Upper lobe of left lung (tissue), 4 donors: Measurements from ENCODE around the gene ATP2B1.

Experiments used
- POLR2AphosphoS5 ChIP-seq, 2 donors: sonication (generic); formaldehyde crosslinking; IDR thresholded peaks; one replicate each; pipeline ENCODE4 v1.5.1; 2017; ENCODE audit warnings: antibody characterized with exemption in 2 of 2
- TF ChIP-seq, protein P1 (sequence below), 6 experiments: fragments of 450-650 bp in 4 of 6; fragments of 200-600 bp in 2 of 6; sonication (generic) in 2 of 6; IDR thresholded peaks; one replicate each; pipeline ENCODE4 v1.5.1; 2016 to 2019; ENCODE audit warnings: antibody characterized with exemption in 6 of 6

DNA sequence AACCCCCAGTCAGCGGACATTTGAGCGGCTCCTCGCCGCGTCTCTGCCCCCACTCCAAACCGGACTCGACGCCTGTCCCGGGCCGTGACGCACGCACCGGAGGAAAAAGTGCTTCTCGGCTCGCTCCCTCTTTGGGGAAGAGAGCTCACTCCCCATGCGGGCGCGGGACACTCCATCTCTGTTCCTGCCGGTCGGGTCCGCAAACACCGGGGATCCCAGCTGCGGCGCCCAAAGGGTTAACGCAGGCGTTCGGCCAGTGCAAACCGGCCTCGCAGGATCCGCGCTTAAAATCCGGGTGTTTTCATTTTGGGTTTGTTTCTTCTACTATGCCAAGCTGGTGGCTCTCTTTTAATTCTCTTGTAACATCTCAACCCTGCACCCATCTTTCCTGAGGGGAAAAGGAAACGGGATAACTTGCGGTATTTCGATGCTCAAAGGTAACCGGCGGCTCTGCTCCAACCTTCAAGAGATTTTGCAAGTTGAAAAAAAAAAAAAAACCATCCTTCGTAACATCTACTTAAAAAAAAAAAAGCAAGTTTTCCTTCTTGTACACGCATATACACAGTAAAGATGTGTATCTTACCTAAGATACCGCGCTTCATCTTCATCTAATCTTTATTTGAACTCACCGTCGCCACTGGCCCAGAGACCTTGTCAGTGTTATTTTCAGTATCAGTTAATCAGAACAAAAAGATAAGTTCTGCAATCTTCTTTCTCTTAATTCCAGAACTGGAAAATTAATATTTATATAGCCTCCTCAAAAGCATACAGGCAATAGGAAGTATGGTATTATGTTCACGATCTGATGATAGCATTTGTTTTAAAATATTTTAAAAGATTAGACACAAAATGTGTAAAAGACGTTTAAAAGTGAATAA, 1.6 kb upstream of the ATP2B1 start:
- no peak for TF ChIP-seq POLR2AphosphoS5 (IDR thresholded peaks at IDR 0.05)
- TF ChIP-seq, protein P1, sequence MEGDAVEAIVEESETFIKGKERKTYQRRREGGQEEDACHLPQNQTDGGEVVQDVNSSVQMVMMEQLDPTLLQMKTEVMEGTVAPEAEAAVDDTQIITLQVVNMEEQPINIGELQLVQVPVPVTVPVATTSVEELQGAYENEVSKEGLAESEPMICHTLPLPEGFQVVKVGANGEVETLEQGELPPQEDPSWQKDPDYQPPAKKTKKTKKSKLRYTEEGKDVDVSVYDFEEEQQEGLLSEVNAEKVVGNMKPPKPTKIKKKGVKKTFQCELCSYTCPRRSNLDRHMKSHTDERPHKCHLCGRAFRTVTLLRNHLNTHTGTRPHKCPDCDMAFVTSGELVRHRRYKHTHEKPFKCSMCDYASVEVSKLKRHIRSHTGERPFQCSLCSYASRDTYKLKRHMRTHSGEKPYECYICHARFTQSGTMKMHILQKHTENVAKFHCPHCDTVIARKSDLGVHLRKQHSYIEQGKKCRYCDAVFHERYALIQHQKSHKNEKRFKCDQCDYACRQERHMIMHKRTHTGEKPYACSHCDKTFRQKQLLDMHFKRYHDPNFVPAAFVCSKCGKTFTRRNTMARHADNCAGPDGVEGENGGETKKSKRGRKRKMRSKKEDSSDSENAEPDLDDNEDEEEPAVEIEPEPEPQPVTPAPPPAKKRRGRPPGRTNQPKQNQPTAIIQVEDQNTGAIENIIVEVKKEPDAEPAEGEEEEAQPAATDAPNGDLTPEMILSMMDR (IDR thresholded peaks at IDR 0.05): no peak
